Peyer's patch (tissue), 4 donors: ENCODE measurements around the gene BRCA1. TPM values are rescaled to one million over a fixed set of nuclear protein-coding genes. Genes with fewer than 3 reads are reported as not detected.
A peak's percentile ranks its signal among the peaks of the same experiment; 100 is the strongest.

Experiments used
- DNase-seq, 3 donors: peaks; one replicate each; pipeline ENCODE4 v3.0.0-alpha.2; 2017 to 2019
- H3K27ac ChIP-seq, 4 donors: fragments of 200-600 bp; sonication (generic); one replicate each; pipeline ENCODE4 v1.5.1; 2016 to 2019
- H3K27me3 ChIP-seq, 2 donors: fragments of 200-600 bp; sonication (generic); one replicate each; pipeline ENCODE4 v1.5.1; 2019
- H3K36me3 ChIP-seq, 3 donors: fragments of 200-600 bp; sonication (generic); one replicate each; pipeline ENCODE4 v1.5.1; 2016 to 2019
- H3K4me1 ChIP-seq, 4 donors: fragments of 200-600 bp; sonication (generic); one replicate each; pipeline ENCODE4 v1.5.1; 2016 to 2019
- H3K4me3 ChIP-seq, 4 donors: fragments of 200-600 bp; sonication (generic); 1 replicate in 3 of 4; 2 replicates in 1 of 4; pipeline ENCODE4 v1.5.1; 2016 to 2019; ENCODE audit warnings: mild to moderate bottlenecking in 1 of 4
- H3K9me3 ChIP-seq, 4 donors: fragments of 200-600 bp; sonication (generic); one replicate each; pipeline ENCODE4 v1.5.1; 2016 to 2019; ENCODE audit warnings: mild to moderate bottlenecking in 1 of 4
- POLR2A ChIP-seq, 2 donors: fragments of 450-650 bp; IDR thresholded peaks; one replicate each; pipeline ENCODE4 v1.5.1; 2017; ENCODE audit warnings: antibody characterized with exemption in 2 of 2, mild to moderate bottlenecking in 2 of 2, moderate library complexity in 2 of 2
- total RNA-seq, 4 donors: library from RNA; depleted of rRNA; stranded (reverse); fragments of >200 nt; gene quantifications; one replicate each; pipeline ENCODE4 v1.1.0, GENCODE V29; 2016
- TF ChIP-seq, protein P1 (sequence below), 6 experiments: fragments of 450-650 bp in 4 of 6; fragments of 200-600 bp in 2 of 6; sonication (generic) in 1 of 6; IDR thresholded peaks; one replicate each; pipeline ENCODE4 v1.5.1; 2017 to 2019; ENCODE audit warnings: antibody characterized with exemption in 6 of 6, mild to moderate bottlenecking in 3 of 6, moderate library complexity in 1 of 6

BRCA1 gene
- total RNA-seq, 4 donors from 2014 or later: 9.0 to 38.0 (median 14.2) TPM

DNA sequence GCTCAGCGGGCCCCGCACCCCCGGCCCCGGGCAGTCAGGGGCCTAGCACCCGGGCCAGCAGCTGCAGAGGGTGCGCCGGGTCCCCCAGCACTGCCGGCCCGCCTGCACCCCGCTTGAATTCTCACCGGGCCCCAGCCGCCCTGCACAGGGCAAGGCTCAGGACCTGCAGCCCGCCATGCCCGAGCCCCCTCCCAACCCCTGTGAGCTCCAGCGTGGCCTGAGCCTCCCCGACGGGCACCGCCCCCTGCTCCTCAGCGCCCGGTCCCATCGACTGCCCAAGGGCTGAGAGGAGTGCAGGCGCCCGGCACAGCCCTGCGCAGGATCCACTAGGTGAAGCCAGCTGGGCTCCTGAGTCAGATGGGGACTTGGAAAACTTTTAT lies 1.7 kb upstream of the BRCA1 start:
- no peak overlapping the region for H3K27ac ChIP-seq
- H3K4me1 ChIP-seq: peaks cover 0 to 12% (median 6%) of the 10 kb centered on the region in 4 donors
- peak in 1 of 3 donors; percentile 43 for DNase-seq

DNA sequence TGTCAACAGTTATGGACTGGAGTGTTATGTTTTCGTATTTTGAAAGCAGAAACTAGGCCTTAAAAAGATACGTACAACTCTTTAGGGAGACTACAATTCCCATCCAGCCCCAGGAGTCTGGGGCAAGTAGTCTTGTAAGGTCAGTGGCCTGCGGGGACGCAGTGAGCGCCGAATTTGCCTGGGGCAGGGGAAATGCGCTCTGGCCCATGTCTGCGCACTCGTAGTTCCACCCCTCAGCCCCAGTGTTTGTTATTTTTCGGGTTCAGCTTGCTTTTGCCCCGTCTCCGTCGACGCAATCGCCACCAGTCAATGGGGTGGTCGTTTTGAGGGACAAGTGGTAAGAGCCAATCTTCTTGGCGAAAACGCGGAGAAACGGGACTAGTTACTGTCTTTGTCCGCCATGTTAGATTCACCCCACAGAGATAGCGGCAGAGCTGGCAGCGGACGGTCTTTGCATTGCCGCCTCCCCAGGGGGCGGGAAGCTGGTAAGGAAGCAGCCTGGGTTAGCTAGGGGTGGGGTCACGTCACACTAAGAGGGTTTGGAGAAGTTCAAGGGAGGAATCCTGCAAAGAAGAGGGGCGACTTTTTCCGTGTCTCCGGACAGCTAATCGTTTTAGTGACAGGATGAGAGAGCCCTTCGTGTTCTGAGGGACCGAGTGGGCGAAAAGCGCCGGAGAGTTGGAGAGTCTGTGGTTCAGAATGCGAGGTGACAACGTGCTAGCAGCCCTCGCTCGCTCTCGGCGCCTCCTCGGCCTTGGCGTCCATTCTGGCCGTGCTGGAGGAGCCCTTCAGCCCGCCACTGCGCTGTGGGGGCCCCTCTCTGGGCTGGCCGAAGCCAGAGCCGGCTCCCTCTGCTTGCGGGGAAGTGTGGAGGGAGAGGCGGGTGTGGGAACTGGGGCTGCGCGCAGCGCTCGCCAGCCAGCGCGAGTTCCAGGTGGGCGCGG lies 1.1 kb upstream of the BRCA1 start:
- Histone ChIP-seq H3K4me1 (peaks cover 0 to 12% (median 6%) of the 10 kb centered on the region in 4 donors), H3K36me3 (no peaks in the 10 kb centered on the region), H3K27ac (peak overlapping the region; percentile 76 to 89 (median 83)), H3K4me3 (peak overlapping the region; percentile 51 to 85 (median 66)), H3K27me3 (no peaks in the 10 kb centered on the region), H3K9me3 (no peaks in the 10 kb centered on the region)
- TF ChIP-seq, protein P1, sequence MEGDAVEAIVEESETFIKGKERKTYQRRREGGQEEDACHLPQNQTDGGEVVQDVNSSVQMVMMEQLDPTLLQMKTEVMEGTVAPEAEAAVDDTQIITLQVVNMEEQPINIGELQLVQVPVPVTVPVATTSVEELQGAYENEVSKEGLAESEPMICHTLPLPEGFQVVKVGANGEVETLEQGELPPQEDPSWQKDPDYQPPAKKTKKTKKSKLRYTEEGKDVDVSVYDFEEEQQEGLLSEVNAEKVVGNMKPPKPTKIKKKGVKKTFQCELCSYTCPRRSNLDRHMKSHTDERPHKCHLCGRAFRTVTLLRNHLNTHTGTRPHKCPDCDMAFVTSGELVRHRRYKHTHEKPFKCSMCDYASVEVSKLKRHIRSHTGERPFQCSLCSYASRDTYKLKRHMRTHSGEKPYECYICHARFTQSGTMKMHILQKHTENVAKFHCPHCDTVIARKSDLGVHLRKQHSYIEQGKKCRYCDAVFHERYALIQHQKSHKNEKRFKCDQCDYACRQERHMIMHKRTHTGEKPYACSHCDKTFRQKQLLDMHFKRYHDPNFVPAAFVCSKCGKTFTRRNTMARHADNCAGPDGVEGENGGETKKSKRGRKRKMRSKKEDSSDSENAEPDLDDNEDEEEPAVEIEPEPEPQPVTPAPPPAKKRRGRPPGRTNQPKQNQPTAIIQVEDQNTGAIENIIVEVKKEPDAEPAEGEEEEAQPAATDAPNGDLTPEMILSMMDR (IDR thresholded peaks at IDR 0.05): no peak
- TF ChIP-seq POLR2A (IDR thresholded peaks at IDR 0.05): no peak
- DNase-seq: peak in 1 of 3 donors; percentile 44

More for the DNA sequence above, 1.7 kb upstream of the BRCA1 start:
- no peaks in the 10 kb centered on the region for H3K27me3 ChIP-seq
- H3K4me3 ChIP-seq: peak overlapping the region in 1 of 4 donors; percentile 69
- no peaks in the 10 kb centered on the region for H3K36me3 ChIP-seq
- no peaks in the 10 kb centered on the region for H3K9me3 ChIP-seq
- TF ChIP-seq, protein P1 (IDR thresholded peaks at IDR 0.05): no peak
- TF ChIP-seq POLR2A (IDR thresholded peaks at IDR 0.05): no peak

DNA sequence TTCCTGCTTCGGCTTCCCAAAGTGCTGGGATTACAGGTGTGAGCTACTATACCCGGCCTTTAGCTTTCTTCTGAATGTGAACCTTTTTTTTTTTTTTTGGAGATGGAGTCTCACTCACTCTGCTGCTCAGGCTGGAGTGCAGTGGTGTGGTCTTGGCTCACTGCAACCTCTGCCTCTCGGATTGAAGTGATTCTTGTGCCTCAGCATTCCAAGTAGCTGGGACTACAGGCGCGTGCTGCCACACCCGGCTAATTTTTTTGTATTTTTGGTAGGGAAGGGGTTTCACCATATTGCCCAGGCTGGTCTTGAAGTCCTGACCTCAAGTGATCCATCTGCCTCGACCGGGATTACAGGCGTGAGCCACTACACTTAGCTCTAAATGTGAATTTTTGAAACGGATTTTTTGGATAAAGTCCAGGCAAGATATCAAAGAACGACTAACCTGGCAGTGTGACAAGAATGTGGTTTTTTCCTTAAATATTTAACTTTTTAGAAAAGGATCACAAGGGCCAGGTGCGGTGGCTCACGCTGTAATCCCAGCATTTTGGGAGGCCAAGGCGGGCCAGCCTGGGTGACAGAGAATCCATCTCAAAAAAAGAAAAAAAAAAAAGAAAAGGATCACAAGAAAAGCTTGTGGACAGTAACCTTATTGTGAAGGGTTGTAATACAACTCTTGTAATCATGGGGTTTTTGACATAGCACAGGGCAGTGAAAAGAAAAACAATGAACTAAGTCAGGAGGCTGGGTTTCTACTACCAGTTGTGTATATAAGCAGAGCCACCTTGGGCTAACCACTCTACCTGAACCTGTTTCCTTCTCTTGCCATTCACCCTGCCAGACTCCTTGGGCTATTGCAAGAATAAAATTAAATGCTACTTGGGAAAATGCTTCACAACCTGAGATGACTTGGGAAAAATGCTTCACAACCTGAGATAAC lies 6.2 kb downstream of the BRCA1 start:
- Histone ChIP-seq H3K4me3 (no peak overlapping the region), H3K27ac (no peak overlapping the region), H3K9me3 (no peaks in the 10 kb centered on the region), H3K36me3 (no peaks in the 10 kb centered on the region), H3K4me1 (no peaks in the 10 kb centered on the region), H3K27me3 (no peaks in the 10 kb centered on the region)
- TF ChIP-seq POLR2A (IDR thresholded peaks at IDR 0.05): no peak
- TF ChIP-seq, protein P1 (IDR thresholded peaks at IDR 0.05): no peak
- DNase-seq: no peak

- Histone ChIP-seq H3K27me3 (no peaks in the 10 kb centered on the region), H3K4me1 (no peaks in the 10 kb centered on the region), H3K27ac (no peak overlapping the region), H3K4me3 (no peak overlapping the region), H3K36me3 (no peaks in the 10 kb centered on the region), H3K9me3 (no peaks in the 10 kb centered on the region)
- TF ChIP-seq, protein P1 (IDR thresholded peaks at IDR 0.05): no peak
- TF ChIP-seq POLR2A (IDR thresholded peaks at IDR 0.05): no peak
- DNase-seq: no peak
Observed at GRCh38 chr17:43114151-43114552, 11.0 kb downstream of the BRCA1 start.

DNA sequence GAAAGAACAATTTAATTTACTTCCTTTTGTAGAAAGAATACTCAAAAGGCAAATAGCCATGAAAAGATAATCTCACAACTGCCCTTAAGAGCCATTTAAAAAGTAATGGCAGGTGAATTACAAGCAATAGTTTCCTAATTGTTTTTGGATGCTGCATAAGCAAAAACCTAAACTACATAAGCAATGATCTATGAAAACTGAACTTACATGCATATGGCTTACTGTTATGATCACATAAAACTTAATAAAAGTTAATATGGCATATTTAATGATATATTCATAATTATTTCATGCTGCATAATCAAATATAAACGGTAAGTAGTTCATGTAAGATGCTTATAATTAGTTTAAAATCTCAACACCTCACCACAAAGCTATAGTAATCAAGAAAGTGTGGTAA lies 18.6 kb downstream of the BRCA1 start:
- H3K27ac ChIP-seq: no peak overlapping the region

More for the DNA sequence above, 18.6 kb downstream of the BRCA1 start:
- Histone ChIP-seq H3K36me3 (no peaks in the 10 kb centered on the region), H3K4me1 (no peaks in the 10 kb centered on the region), H3K27me3 (no peaks in the 10 kb centered on the region), H3K9me3 (no peaks in the 10 kb centered on the region), H3K4me3 (no peak overlapping the region)
- no peak for DNase-seq
- TF ChIP-seq POLR2A (IDR thresholded peaks at IDR 0.05): no peak
- TF ChIP-seq, protein P1 (IDR thresholded peaks at IDR 0.05): no peak
